Kidney tubule cell (primary cell): Measurements from ENCODE around the gene BMP2K.
A peak's percentile ranks its signal among the peaks of the same experiment; 100 is the strongest.

Experiments used
- DNase-seq: peaks from one replicate; pipeline ENCODE4 v3.0.0-alpha.2; 2018; ENCODE audit warnings: low spot score

The BMP2K gene

DNA sequence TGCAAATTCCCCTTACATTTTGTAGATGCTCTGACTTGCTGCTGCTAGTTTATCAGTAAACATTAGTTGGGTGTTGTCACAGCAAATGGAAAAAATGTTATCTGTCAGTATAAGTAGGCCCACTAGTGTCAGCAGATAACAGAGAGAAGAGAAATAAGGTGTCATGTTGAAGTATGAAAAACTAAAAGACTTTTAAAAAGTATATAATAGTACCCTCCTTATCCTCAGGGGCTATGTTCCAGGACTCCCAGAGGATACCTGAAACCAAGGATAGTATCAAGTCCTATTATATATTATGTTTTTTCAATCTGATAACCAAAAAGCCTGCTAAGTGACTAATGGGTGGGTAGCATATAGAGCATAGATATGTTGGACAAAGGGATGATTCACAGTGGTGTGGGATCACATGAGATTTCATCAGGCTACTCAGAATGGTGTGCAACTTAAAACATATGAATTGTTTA lies 11.6 kb upstream of the BMP2K start:
- peak; percentile 17 for DNase-seq

DNA sequence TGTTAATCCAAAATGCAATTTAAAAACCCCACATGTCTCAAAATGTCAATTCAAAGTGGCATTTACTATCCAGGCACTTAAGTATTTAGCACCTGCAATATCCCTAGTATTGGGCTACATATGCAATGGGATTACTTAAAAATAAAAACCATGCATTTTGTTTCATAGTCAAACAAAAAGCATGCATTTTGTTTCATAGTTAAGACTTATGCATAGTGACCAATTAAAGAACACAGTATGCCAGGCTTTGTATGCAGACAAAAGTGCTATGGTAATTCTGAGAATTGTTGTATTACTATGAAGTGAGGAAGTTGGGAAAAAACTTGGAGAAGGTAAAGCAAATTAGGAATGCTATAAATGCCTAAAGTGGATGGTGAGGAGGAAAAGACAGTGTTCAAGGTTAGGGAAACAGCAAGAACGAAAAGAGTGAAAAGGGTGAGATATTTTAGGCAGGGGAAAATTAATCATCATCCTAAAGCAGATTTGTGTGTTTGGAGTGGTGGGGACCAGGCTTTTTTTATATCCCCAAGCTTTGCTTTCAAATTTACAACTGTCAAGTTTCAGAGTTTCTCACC lies 10.6 kb upstream of the BMP2K start:
- no peak for DNase-seq

DNA sequence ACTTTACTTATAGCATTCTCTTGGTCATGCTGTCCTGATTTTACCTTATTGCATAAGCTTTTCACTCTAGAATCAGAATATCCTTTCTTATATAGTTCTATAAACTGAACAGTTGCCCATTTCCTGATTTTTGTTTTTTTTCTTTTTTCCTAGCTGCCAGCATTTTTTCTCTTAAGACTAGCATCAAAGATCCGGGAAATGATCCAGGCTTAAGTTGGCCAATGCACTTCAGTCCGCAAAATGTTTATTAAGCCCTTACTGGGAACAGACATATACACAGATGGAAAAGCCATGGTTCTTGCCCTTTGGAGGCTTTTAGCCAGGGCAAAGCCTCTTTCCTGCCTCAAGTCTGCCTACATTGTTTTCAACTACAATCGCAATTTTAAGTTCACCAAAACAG lies 10.1 kb upstream of the BMP2K start:
- DNase-seq = no peak

DNA sequence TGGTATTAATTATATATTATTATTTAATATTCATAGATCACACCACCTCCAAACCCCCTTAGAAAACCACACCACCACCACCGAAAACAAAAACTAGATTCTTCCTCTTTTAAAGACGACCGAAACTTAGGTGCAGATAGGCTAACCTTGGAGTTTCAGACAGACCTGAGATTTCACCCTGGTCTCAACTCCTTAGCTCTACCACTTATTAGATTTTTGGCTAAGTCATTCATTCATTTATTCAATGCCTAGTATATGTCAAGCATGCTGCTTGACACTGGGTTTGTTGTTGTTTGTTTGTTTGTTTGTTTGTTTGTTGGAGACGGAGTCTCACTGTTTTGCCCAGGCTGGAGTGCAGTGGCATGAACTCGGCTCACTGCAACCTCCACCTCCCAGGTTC lies 9.5 kb upstream of the BMP2K start:
- no peak for DNase-seq

DNA sequence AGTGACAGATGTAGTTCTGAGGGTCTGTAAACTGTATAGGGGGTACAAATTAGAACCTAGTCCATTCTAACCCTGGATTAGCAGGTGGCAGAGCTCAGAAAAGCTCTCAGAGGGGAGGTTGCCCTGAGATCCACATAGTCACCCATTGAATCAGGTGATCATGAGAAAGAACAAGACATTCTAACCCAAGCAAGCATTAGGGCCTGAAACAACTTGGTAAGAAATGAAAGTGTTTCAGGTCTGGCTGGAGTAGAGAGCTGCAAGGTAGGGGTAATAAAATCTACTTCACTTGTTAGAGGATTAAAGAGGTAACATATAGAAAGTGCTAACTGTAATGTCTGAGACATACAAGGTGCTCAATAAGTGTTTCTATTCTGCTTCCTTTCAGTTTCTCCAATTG lies 8.8 kb upstream of the BMP2K start:
- DNase-seq = no peak

DNA sequence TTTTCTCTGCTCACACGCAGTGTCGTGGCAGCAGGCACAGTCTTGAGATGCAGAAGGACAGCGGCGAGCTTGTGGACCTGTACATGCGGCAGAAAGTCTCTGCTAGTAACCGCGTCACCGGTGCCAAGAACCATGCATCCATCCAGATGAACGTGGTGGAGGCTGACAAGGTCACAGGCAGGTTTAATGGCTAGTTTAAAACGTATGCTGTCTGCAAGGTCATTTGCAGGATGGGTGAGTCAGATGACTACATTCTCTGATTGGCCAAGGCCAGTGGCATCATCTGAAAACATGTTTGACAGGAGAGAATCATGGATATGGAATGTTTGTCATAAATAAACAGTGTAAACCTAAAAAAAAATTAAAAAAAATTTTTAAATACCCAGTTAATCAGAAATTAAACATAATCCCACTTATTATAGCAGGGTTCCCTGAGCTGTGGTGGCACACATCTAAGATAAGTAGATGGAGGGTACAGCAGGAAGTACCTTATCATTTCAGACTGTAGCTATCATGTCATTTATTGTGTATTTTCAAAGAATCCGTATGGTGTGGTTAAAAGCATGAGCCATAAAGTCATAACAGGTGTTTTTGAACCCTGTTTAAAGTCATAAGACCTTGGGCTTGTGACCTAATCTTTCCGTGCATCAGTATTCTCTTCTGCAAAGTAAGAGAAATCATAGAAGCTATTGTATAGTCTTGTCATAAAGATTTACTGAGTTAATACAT lies 7.5 kb upstream of the BMP2K start:
- DNase-seq = peak; percentile 40

DNA sequence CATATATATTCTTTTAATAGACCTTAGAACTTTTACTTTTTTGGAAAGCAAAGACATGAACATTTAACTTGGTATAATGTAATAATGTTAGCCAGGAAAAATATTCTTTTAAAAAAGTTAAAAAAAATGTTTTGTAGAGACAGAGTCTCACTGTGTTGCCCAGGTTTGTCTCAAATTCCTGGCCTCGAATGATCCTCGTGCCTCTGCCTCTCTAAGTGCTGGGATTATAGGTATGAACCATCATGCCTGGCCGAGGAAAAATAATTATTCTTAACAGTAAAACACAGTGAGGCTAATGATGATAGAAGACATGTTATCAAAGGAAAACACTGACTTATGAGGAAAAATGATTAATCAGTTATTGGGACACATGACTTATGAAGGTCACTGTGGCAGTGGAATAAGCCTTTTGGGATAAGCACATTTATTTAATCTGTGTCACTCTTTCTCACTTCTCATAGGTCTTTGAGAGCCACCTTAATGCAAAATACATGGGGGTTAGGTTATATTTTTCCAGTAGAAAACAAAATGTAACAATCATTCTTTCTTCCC lies 6.0 kb upstream of the BMP2K start:
- DNase-seq = no peak

DNA sequence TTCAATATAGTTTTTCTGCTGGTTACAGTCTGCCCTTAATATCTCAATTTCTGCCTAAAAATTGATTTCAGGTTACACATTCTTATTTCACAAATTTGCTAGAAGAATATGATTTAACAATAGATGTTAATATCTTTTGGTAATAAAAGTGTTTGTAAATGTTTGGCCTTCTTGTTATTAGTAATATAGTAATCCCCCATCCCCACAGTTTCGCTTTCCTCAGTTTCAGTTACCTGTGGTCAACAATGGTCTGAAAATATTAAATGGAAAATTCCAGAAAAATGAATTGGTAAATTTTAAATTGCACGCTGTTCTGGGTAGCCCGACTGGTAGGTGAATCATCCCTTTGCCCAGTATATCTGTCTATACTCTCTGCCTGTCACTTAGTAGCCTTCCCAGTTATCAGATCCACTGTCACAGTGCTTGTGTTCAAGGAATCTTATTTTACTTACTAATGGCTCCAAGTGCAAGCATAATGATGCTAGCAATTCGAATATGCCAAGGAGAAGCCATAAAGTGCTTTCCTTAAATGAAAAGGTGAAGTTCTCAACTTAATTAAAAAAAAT lies 3.5 kb upstream of the BMP2K start:
- DNase-seq = no peak

DNA sequence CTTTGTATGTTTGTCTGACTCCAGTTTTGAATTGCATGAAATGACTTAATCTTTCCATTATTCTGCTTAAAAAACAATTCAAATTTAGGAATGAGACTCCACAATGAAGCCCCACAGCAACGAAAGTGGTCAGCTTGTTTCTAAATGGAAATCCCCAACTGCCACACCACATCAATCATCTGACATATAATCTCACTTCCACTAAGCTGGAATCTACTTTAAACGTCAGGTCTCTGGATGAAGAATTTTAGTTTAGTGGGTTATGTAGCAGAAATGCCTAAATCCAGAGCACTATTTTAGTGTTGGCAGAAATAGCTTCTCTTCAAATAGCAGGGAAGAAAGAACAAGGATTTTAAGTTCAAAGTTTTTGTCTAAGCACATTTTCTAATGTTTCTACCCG lies 1.7 kb upstream of the BMP2K start:
- DNase-seq = no peak

DNA sequence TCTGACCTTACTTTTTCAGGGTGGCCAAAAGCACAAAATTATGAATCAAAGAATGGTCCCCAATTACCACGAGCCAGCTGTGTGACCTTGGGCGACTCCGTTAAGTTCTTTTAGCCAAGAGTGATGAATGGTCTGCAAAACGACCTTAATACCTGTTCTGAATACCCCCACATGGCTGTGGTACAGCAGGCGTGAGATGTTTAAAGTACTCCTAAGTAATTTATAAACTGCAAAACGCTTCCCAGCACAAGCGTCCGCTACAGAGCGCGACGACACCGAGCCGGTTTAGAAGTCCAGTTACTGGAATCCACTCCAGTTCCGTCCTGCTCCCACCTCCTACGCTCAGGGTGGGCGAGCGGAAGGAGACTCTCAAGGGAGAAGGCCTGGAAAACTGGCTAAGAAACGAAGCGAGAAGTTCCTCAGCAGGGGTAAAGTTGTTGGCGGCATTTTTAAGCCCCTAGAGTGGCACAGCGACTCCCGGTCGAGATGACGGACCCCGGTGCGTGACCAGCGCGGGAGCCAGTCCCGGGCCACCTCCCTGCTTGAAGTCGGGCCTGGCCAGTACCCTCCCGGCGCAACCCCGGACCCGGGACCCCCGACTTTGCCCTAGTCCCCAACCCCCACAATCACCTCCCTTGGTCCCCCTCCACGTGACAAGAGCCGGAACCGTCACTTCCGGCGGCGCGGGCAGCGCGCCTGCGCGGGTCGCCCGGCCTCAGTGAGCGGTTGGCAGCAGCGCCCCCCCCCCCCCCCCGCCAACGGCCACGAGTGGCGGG lies 659 bp upstream of the BMP2K start:
- peak; percentile 84 for DNase-seq

DNA sequence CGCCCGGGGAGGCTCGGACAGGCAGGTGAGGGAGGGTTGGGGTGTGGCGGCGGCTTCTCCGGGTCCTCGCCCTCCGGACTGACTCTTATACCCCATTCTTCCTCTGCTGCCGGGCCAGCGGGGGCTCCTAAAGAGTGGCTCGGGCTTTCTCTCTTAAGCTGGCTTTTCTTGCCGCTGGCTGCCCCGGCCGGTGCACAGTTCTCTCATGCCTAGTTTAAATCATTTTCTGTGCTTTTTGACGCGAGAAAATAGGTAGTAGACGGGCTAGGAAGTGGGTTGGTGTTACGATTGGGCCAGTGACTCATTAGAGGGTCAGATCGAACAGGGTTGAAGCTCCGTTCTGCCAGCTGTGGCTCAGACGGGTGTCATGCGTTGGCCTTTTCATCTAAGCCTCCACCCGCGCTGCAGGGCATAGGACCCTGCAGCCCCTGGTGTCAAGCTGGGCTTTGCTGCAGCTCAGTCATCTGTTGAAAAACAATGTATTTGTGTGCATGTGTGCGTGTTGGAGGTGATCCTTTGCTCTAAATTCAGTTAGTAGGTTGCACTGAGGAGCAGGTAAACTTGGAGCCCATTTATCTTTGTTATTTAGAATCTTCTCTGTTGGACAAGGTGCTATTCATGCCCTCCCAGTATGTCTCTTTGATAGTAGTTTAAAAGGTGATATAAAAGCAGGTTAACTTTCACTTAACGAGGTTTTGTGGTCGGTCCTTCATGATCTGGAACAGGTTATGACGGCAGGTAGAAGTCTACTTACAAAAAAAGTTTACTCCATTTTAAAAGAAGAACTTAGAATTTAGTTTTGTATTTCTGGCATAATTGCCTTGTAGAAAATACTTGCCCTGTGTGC lies 802 bp downstream of the BMP2K start:
- DNase-seq = peak; percentile 84

DNA sequence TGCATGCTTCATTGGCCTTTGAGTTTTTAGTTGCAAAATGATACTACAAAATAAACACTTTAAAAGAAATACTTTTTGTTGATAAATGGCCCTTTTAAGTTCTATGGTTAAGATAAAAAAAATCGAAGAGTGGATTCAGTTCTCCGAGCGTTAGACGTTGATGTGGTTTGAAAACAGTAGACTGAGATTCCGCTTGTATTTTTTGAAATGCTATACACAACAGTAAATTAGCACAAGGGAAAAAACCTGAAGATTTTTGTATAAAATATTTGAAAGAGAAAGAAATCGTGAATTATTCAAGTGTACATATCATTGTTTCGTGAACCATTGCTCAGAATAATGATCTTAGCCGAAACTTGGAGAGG lies 1.4 kb downstream of the BMP2K start:
- no peak for DNase-seq

DNA sequence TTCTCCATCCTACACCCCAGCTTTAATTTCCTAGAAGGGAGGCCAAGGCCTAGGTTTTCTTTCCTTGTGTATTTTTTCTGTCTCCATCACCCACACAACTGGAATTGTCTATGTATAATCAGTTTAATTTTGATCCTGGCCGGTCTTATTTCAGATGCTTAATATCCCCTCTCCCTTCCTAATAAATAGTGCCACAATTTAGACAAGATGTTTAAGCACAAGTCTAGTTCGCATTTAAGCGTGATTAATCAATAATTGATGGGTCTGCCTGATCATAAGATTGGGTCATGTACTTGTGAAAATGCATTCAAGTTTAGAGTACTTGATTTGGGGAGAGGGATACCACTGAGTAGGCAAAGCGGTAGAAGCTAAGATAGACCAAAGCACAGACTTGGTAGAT lies 2.4 kb downstream of the BMP2K start:
- DNase-seq = no peak

DNA sequence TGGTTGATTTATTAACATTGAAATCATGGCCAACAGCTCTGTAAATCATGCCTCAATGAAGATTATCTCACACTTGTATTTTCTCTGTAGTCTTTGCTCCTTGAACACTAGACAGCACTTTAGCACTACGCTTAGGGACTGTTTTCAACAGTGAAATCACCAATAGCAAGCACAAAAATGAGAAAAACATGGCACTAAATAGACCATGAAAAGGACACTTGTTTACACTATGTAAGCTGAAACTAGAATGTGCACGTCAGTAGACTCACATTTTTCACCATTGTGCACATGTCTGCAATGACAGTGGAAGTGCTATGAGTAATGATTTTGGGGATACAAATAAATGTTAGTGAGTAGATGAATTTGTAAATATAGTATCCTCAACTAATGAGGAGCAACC lies 3.1 kb downstream of the BMP2K start:
- DNase-seq = peak; percentile 14

DNA sequence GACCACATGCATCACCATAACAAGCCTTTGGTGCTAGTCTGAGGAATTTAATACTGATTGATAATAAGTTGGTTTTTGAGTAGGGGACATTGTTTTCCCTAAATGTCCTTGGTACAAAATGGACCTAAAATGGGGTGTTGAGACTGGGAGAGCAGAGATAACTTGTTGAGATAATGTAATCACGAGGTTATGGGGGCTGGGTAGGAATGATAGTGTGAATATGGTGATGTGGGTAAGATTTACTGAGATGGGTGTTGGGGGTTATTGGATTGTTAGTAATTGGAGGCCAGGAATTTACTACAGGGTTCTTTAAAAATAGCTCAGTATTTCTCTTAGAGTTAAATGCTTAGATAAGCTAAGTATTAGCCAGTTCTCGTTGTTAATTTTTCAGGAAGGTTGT lies 3.9 kb downstream of the BMP2K start:
- no peak for DNase-seq

DNA sequence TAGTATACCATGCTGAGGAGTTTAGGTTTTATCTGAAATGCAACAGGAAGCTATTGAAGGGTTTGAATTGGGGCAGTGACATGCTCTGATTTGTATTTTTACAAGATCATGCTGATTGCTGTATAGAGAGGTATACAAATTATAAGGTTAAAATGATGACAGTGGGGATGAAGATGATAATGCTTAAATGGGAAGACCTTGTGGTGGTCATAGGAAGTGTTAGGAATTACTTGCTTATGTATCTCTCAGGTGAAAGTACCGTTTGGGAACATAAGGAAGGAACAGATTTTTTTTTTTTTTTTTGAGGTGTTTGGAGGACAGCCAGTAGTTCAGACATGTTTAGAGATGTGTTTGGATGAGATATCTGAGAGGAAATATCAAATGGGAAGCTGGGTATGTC lies 5.0 kb downstream of the BMP2K start:
- no peak for DNase-seq

DNA sequence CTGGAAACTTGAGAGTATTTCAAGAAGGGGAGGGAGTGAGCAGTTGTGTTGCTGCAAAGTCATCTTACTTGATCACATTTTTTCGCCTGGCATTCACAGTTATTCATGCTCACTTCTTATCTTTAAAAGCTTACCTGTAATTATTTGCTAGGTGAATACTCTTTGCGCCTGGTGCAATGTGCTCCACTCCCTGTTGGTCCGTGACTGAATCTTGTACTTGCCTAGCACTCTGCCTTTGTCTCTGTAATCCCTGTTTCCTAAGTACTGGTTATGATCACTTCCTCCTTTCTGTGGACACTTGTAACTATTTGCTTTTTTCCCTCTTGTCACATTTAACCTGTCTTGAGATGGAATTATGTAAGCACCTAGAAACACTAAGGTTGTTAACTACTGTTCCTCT lies 5.8 kb downstream of the BMP2K start:
- no peak for DNase-seq

DNA sequence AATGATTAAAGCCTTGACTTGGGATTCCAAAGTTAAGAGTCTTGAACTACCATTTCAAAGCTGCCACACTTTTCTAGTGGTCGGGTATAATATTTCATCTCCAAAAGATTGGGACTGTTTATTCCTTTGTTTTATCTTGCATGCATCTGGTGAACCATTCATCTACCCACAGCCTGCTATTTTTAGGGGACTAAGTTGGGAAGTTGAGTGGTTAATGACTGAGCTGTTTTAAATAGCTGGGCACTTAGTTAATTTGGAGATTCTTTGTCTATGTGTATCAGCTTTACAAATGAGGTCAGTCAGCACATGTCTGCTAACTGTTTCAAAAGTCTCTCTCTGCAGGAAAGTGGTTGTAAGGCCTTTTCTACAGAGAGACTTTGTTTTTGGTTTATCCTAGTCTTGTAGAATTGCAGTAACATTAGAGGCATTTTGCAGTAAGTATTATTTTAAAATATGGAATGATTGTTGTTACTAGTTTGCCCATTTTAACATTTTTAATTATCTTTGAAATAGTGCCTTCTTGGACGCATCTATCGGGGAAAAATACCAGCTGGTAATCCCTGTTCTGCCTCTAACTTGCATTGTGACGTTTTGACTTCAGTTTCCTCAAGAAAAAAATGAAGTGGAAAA lies 8.2 kb downstream of the BMP2K start:
- DNase-seq = peak; percentile 69

DNA sequence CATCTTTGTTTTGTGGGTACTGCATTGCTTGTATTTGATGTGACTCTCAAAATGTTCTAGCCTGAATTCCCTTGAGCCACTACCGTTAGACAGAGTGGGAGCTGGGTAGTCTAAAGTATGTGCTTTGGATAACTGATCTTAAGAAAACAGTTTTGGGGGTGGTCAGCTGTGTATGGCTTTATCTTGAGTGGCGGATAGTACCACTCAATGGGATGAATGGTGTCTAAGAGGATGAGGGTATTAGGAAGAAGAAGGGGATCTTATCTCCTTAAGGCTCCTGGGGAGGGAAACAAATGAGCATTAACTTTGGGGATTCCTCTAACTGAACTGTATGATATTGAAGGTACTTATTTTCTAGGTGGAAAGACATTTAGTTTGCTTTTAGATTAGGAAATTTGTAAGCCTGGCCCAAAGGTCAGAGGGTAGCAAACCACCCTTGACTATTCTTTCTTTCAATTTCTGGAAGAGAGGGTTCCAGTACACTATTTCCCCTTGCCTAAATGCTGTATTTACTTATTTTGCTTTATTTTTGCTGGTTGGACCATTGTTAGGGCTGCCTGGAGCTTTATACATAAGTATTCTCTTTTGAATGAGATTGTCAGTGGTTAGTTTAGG lies 11.3 kb downstream of the BMP2K start:
- no peak for DNase-seq

DNA sequence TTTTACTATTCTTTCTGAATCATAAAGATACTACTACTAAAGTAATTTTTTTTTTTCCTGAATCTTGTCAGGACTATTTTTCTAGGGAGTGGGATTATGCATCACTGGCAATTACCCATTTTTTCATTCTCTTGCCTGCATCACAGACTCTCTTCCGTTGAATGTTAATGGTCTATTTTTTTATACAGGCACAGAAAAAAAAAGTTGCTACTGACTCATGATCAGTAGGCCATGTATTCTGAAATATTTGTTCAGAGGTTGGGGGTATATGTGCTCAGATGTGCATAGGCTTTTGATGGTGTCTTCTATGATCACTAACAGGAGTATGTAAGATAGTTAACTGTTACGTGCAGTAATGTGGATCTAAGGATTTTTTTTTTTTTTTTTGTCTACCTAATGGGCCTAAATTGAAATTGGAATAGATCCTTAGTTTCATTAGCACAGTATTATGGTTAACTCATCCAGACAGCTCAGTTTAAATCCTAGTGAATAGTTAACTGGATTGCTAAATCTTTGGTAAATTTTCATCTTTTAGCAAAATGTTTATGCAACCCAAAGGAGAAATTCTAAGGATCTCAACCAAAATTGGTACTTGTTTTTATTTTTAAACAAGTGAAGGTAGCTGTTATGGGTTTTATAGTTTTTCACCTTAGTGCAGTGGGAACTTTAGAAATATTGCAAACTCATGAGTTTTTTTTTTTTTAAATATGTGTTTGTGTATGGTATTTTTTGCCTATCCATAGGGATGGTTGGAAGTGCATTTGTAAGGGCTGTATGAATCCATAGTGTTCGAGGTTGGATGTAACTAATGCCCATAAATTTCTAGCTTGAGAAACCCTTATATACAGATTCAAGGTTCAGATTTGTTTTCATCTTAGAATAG lies 12.1 kb downstream of the BMP2K start:
- DNase-seq = peak; percentile 69
